Measurements from ENCODE around the gene TGM2.

The TGM2 gene

GRCh38 chr20:38092915-38093314 lies 72.2 kb downstream of the TGM2 start:
- Histone ChIP-seq H3F3A (ENCODE audit: insufficient read depth, low read length) (no peaks in the 10 kb centered on the region; the same call in 1 of the 2 replicates), H3K36me3 (replicated peaks; ENCODE audit: insufficient read depth, low read length) (no peaks in the 10 kb centered on the region), H3K9ac (ENCODE audit: low read length) (no peak overlapping the region), H3K4me3 (ENCODE audit: low read length) (no peak overlapping the region), H2AFZ (ENCODE audit: low read length) (no peak overlapping the region), H3K9me3 (replicated peaks; ENCODE audit: insufficient read depth, low read length) (no peaks in the 10 kb centered on the region), H3K79me2 (ENCODE audit: low read length) (no peaks in the 10 kb centered on the region), H3K9me2 (replicated peaks; ENCODE audit: insufficient read depth, low read length) (no peaks in the 10 kb centered on the region), H3K4me1 (ENCODE audit: low read length) (peaks cover 25% of the 10 kb centered on the region), H3K4me2 (ENCODE audit: low read depth, low read length) (no peak overlapping the region), H4K20me1 (ENCODE audit: insufficient read depth, low read length) (no peaks in the 10 kb centered on the region), H3K27me3 (replicated peaks; ENCODE audit: insufficient read depth, low read length) (no peaks in the 10 kb centered on the region), H3K27ac (ENCODE audit: low read length) (no peak overlapping the region)
- no peak for TF ChIP-seq EZH2phosphoT487 (IDR thresholded peaks at IDR 0.05; ENCODE audit: low read length)
- TF ChIP-seq CTCF (IDR thresholded peaks at IDR 0.05; ENCODE audit: low read length) = no peak
- DNase-seq = no peak

GRCh38 chr20:38092260-38092857 lies 72.7 kb downstream of the TGM2 start:
- Histone ChIP-seq H3K9ac (ENCODE audit: low read length) (no peak overlapping the region), H3K4me3 (ENCODE audit: low read length) (no peak overlapping the region), H2AFZ (ENCODE audit: low read length) (no peak overlapping the region), H3K9me2 (replicated peaks; ENCODE audit: insufficient read depth, low read length) (no peaks in the 10 kb centered on the region), H3K4me2 (ENCODE audit: low read depth, low read length) (no peak overlapping the region), H3K9me3 (replicated peaks; ENCODE audit: insufficient read depth, low read length) (no peaks in the 10 kb centered on the region), H3K79me2 (ENCODE audit: low read length) (no peaks in the 10 kb centered on the region), H3K36me3 (replicated peaks; ENCODE audit: insufficient read depth, low read length) (no peaks in the 10 kb centered on the region; the same call in 1 of the 2 replicates), H3K27me3 (replicated peaks; ENCODE audit: insufficient read depth, low read length) (no peaks in the 10 kb centered on the region), H3F3A (ENCODE audit: insufficient read depth, low read length) (no peaks in the 10 kb centered on the region; the same call in 1 of the 2 replicates), H3K27ac (ENCODE audit: low read length) (no peak overlapping the region), H3K4me1 (ENCODE audit: low read length) (peaks cover 25% of the 10 kb centered on the region), H4K20me1 (ENCODE audit: insufficient read depth, low read length) (no peaks in the 10 kb centered on the region)
- no peak for TF ChIP-seq EZH2 (optimal IDR thresholded peaks at IDR 0.05; ENCODE audit: low read depth, low read length)
- no peak for TF ChIP-seq EZH2phosphoT487 (IDR thresholded peaks at IDR 0.05; ENCODE audit: low read length)
- no peak for TF ChIP-seq CTCF (IDR thresholded peaks at IDR 0.05; ENCODE audit: low read length)
- DNase-seq = no peak

- H3K79me2 ChIP-seq (ENCODE audit: low read length) = no peaks in the 10 kb centered on the region
- peak; percentile 11 for DNase-seq
- no peaks in the 10 kb centered on the region for H3K9me2 ChIP-seq (replicated peaks; ENCODE audit: insufficient read depth, low read length)
- H3K36me3 ChIP-seq (replicated peaks; ENCODE audit: insufficient read depth, low read length) = no peaks in the 10 kb centered on the region; the same call in 1 of the 2 replicates
- no peaks in the 10 kb centered on the region for H3K27me3 ChIP-seq (replicated peaks; ENCODE audit: insufficient read depth, low read length)
- no peaks in the 10 kb centered on the region for H4K20me1 ChIP-seq (ENCODE audit: insufficient read depth, low read length)
- H3K4me3 ChIP-seq (ENCODE audit: low read length) = no peak overlapping the region
- H3K9ac ChIP-seq (ENCODE audit: low read length) = no peak overlapping the region
- H3K9me3 ChIP-seq (replicated peaks; ENCODE audit: insufficient read depth, low read length) = no peaks in the 10 kb centered on the region
- H3K4me1 ChIP-seq (ENCODE audit: low read length) = peaks cover 25% of the 10 kb centered on the region
- no peak overlapping the region for H3K27ac ChIP-seq (ENCODE audit: low read length)
- TF ChIP-seq CTCF (IDR thresholded peaks at IDR 0.05; ENCODE audit: low read length) (no peak), EZH2phosphoT487 (IDR thresholded peaks at IDR 0.05; ENCODE audit: low read length) (no peak), EZH2 (optimal IDR thresholded peaks at IDR 0.05; ENCODE audit: low read depth, low read length) (no peak)
- H3K4me2 ChIP-seq (ENCODE audit: low read depth, low read length) = no peak overlapping the region
- H3F3A ChIP-seq (ENCODE audit: insufficient read depth, low read length) = no peaks in the 10 kb centered on the region; the same call in 1 of the 2 replicates
- no peak overlapping the region for H2AFZ ChIP-seq (ENCODE audit: low read length)
Measured at GRCh38 chr20:38091441-38092216, 73.4 kb downstream of the TGM2 start.
